ENCODE data around the gene SLC24A4.

GRCh38 chr14:92493024-92493423, 170.1 kb downstream of the SLC24A4 start:
- TF ChIP-seq CTCF (IDR thresholded peaks at IDR 0.05 in 2 of 3, conservative IDR thresholded peaks at IDR 0.05 in 1 of 3; ENCODE audit: borderline replicate concordance in 1 of 3, insufficient read depth in 1 of 3, low read depth in 2 of 3, low read length in 2 of 3) (no peak), POLR2A (IDR thresholded peaks at IDR 0.05; ENCODE audit: borderline replicate concordance, extremely low read depth, insufficient read depth, insufficient read length) (no peak), EZH2phosphoT487 (IDR thresholded peaks at IDR 0.05; ENCODE audit: borderline replicate concordance) (no peak)
